HG03196 (cell line): ENCODE measurements around the gene BAAT.

Experiments
- ATAC-seq: cut with Tn5 transposase; IDR thresholded peaks from one replicate; pipeline ENCODE4 v1.9.1; 2021; ENCODE audit not compliant: unreplicated experiment

The BAAT gene

DNA sequence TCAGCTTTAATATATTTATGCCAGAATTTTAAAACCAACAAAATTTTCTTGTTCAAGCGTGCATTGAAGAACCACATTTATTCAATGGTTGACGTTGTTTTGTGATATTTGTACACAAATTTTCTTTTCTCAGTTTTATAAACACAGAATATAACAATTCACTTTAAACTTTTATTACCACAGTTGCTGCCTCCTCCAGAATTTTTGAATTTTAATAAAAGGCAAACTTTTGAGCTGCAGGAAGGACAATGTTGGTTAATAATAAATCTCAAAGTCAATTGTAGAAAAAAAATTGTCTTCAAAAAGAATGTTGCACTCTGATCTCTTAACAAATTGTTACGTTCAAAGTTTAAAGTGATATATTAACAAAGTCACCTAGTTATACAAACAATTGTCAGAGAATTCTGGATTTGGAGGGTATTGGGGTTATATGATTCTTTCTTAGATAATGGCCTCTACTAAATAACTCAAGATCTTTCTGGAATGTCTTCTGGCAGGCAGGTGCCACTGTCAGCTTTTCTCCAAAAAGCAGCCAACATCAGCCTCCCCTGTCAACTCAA is 60.5 kb downstream of the BAAT start:
- ATAC-seq: no peak

DNA sequence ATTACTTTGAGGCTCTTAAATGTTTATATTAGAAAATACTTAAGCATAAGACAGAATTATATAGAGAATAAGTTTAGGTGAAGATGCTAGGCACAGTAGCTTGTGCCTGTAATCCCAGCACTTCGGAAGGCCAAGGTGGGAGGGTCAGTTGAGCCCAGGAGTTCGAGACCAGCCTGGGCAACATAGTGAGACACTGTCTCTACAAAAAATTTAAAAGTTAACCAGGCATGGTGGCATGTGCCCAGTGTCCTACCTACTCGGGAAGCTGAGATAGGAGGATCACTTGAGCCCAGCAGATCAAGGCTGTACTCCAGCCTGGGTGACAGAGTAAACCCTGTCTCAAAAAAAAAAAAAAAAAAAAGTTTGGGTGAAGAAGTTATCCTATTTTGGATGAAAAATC is 61.7 kb downstream of the BAAT start:
- no peak for ATAC-seq

DNA sequence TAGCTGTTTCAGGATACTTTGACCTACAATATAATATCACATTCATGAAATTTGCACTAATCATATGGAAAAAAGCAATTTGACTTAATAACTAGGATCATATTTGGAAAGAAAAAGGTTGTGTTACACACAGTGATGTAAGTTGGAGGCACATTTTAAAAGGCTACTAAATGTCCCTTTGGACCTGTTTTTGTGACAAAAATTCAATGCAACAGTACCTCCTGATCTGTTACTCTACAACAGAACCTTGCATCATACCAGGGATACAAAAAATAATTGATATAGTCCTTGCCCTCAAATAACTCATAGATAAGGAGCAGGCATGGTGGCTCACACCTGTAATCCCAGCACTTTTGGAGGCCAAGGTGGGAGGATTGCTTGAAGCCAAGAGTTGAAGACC is 67.1 kb downstream of the BAAT start:
- ATAC-seq: no peak

DNA sequence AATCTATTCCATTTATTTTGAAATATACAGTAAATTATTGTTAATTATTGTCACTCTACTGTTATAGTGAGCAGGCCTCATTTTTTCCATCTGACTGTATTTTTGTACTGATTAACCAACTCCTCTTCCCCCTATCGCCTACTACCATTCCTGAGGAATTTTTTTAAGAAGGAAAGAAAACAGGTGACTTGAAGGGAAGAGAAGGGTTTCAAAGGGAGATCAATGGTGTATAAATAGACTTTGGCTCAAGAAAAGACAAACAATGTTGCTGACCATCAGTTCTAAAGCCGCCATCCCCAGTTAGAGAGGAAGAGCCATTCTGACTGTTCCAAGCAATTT is 69.7 kb downstream of the BAAT start:
- no peak for ATAC-seq

DNA sequence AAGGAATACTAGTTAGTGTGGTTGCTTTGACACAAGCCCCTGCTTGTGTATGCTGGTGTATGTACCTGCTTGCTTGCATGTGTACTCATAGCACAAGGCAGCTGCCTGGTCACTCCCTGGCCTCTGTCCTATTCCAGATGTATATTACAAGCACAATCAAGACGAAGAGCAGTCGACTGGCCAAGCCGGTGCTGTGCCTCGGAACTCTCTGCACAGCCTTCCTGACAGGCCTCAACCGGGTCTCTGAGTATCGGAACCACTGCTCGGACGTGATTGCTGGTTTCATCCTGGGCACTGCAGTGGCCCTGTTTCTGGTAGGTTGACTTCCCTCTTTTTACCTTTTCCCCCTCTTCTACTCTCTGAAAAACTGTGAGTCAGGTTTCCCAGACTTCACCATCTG is 72.1 kb downstream of the BAAT start:
- ATAC-seq: no peak

DNA sequence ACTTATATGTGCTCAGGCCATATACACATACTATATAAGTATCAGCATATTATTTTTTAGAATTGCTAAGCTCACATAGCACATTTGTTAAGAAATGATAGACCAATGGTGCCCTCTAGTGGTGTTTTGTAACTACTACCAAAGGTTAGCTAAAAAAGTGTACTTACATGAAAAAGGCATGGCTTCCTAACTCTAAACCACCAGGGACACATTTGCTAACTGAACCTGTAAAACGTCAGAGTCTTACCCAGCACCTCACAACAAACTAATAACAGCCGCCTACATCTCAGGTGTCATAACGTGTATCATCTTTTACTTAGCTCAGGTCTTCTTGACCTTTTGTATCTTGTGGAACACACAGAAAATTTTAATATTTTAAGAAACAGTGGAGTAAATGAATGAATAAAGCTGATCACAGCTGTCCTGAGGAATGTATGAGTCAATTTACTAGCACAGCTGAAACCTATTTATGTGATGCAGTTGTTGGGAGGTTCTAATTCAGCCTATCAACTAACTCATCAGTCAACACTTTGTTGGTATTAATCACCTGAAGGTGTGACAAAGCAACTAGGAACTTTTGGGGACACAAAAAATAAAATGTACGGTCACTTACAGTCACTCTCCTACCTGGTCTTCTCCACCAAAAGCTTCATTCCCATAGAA is 72.9 kb downstream of the BAAT start:
- peak; percentile 79 for ATAC-seq

DNA sequence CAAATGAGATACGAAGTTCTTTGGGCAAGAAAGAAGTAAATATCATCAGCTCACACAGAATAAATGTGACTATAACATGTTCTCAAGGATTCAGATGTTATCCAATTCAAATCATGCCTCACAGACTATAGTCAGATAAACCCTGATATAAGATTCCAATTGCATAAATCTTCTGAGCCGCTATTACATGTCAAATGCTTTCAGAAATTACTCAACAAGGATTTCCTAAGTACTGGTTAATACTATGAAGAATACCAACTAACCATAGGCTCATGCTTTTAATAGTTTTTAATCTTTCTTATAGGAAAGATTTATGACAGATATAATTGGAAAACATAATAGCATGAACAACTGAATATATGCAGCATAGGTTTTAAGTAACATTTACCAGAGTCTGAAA is 73.6 kb downstream of the BAAT start:
- ATAC-seq: no peak
